ENCODE measurements around the gene GHRHR. TPM values are rescaled to one million over a fixed set of nuclear protein-coding genes. Genes with fewer than 3 reads are reported as not detected.

The GHRHR gene
- polyA plus RNA-seq, 2 donors, result not detected

DNA sequence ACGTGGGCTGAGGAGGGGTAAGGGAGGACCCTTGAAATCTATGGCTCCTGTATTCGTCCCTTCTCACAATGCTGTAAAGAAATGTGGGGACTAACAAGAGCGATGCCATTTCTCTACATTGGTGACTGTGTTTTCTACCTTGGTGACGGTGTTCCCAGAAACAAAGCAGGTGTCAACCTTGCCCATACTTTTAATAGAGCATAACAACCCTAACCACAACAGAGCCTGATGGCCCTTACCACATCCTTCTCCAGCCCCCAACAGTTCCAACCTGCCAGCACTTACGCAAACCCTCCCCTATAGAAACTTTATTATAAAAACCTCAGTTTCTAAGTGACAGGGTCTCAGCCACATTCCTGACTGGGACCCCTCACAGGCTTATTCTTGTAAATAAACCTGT lies 60.1 kb downstream of the GHRHR start:
- 84 to 86% methylated on average over 5 of the region's 5 CpGs for WGBS, 2 donors
- peaks cover 0 to 2% of the 10 kb centered on the region in 2 donors for H3K9me3 ChIP-seq (ENCODE audit: control insufficient read depth in 2 of 2, insufficient read depth in 1 of 2, low read depth in 1 of 2, low read length in 1 of 2)
- H3K27ac ChIP-seq (ENCODE audit: low read depth in 2 of 2, low read length in 1 of 2), result no peak overlapping the region
- peaks cover 0 to 3% of the 10 kb centered on the region in 2 donors for H3K4me1 ChIP-seq (ENCODE audit: control insufficient read depth in 2 of 2, insufficient read depth in 2 of 2, low read length in 1 of 2)
- no peaks in the 10 kb centered on the region for H3K27me3 ChIP-seq (ENCODE audit: control insufficient read depth in 1 of 2, insufficient read depth in 2 of 2, low read length in 2 of 2)
- H3K4me3 ChIP-seq (ENCODE audit: low read depth in 1 of 2, low read length in 2 of 2), result no peak overlapping the region
- H3K36me3 ChIP-seq (ENCODE audit: control insufficient read depth in 2 of 2, insufficient read depth in 2 of 2, low read length in 1 of 2), result no peaks in the 10 kb centered on the region

DNA sequence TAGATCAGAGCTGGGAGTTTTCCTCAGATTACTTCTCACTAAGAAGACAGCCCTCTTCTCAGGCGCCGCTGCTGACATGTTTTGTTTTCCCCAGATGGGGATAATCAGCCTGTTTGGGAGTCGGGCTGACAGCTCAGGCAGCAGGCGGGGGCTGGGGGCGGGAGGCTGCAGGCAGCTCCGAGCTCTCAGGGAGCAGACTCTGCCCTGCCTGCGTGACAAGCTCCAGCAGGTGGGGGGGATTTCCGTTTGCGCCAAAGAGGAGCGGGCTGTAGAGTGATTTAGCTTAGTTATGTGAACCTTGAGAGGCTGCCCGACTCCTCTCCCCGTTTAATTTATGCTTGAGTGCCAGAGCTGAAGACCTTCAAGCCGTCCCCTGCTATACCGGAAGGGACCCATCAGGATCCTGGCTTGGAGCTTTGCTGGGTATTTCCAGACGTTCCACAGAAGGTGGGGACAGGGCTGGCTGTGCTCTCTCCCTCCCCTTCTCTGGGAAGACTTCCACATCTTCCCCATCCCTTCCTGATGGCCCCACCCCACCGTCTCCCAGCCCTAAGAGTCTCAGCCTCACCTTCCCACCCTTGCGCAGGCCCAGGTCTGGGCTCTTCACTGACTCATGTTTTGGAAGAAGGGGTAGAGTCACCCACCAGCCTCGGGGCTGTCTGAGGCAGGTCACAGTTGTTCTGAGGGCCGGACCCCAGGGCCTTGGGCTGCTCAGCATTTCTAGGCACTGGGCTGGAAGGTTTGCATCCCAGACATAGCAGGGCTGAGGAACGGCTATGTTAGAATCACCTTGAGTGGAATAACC lies 63.6 kb downstream of the GHRHR start:
- Histone ChIP-seq H3K36me3 (ENCODE audit: control insufficient read depth in 2 of 2, insufficient read depth in 2 of 2, low read length in 1 of 2) (no peaks in the 10 kb centered on the region), H3K9me3 (ENCODE audit: control insufficient read depth in 2 of 2, insufficient read depth in 1 of 2, low read depth in 1 of 2, low read length in 1 of 2) (peaks cover 0 to 2% of the 10 kb centered on the region in 2 donors), H3K4me1 (ENCODE audit: control insufficient read depth in 2 of 2, insufficient read depth in 2 of 2, low read length in 1 of 2) (peaks cover 0 to 3% of the 10 kb centered on the region in 2 donors), H3K4me3 (ENCODE audit: low read depth in 1 of 2, low read length in 2 of 2) (no peak overlapping the region), H3K27ac (ENCODE audit: low read depth in 2 of 2, low read length in 1 of 2) (peak overlapping the region in 1 of 2 donors; percentile 47), H3K27me3 (ENCODE audit: control insufficient read depth in 1 of 2, insufficient read depth in 2 of 2, low read length in 2 of 2) (no peaks in the 10 kb centered on the region)
- 27 to 28% methylated on average over 20 of the region's 20 CpGs for WGBS, 2 donors

DNA sequence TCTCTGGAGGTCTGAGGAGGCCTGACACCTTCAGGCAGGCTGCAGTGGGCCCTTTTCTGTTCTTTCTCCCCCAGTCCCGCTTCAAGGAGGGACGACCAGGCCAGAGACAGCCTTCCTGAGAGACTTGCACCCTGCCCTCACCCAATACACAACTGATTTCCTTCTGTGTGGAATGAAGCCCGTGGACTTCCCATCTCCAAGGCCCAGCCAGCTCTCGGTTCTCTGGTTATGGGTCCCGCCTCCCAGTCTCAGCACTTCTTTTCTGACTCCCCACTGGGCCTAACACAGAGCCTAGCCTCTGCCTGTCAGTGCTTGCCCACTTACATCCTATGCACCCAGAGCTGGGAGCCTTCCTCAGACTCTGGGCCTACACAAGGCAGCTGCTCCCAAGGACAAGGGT lies 64.3 kb downstream of the GHRHR start:
- WGBS, 2 donors, result 89 to 91% methylated on average over 5 of the region's 5 CpGs
- Histone ChIP-seq H3K4me1 (ENCODE audit: control insufficient read depth in 2 of 2, insufficient read depth in 2 of 2, low read length in 1 of 2) (peaks cover 0 to 3% of the 10 kb centered on the region in 2 donors), H3K9me3 (ENCODE audit: control insufficient read depth in 2 of 2, insufficient read depth in 1 of 2, low read depth in 1 of 2, low read length in 1 of 2) (peaks cover 0 to 2% of the 10 kb centered on the region in 2 donors), H3K27ac (ENCODE audit: low read depth in 2 of 2, low read length in 1 of 2) (no peak overlapping the region), H3K36me3 (ENCODE audit: control insufficient read depth in 2 of 2, insufficient read depth in 2 of 2, low read length in 1 of 2) (no peaks in the 10 kb centered on the region), H3K27me3 (ENCODE audit: control insufficient read depth in 1 of 2, insufficient read depth in 2 of 2, low read length in 2 of 2) (no peaks in the 10 kb centered on the region), H3K4me3 (ENCODE audit: low read depth in 1 of 2, low read length in 2 of 2) (no peak overlapping the region)

DNA sequence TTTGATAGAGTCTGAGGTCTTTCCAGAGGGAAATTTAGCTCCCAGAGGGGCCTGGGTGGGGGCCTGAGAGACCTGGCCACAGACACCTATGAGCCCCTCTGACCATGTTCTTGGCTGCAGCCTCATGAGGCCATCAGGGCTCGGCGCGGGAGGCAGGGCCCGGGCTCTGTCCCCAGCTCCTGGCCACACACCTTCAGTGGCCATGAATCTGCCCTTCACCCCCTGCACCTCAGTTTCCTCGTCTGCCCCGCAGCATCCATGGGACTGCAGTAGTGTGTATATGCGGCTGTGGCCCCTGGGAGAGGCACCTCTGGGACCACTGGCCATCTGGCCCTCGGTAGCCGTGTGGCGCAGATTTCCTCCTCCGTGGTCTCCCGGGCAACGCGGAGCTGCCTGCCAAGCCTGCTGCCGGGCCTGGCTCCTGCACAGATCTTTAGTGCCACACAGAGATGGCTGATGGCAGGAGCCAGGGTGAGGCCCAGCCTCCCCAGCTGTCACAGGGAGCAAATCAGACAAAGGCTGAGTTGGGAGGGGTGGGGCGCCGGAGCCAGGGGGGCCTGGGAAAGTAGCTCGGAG lies 64.8 kb downstream of the GHRHR start:
- H3K27me3 ChIP-seq (ENCODE audit: control insufficient read depth in 1 of 2, insufficient read depth in 2 of 2, low read length in 2 of 2), result no peaks in the 10 kb centered on the region
- H3K4me3 ChIP-seq (ENCODE audit: low read depth in 1 of 2, low read length in 2 of 2), result no peak overlapping the region
- peaks cover 0 to 3% of the 10 kb centered on the region in 2 donors for H3K4me1 ChIP-seq (ENCODE audit: control insufficient read depth in 2 of 2, insufficient read depth in 2 of 2, low read length in 1 of 2)
- peaks cover 0 to under 1% of the 10 kb centered on the region in 2 donors for H3K9me3 ChIP-seq (ENCODE audit: control insufficient read depth in 2 of 2, insufficient read depth in 1 of 2, low read depth in 1 of 2, low read length in 1 of 2)
- 95 to 96% methylated on average over 18 of the region's 18 CpGs for WGBS, 2 donors
- no peak overlapping the region for H3K27ac ChIP-seq (ENCODE audit: low read depth in 2 of 2, low read length in 1 of 2)
- H3K36me3 ChIP-seq (ENCODE audit: control insufficient read depth in 2 of 2, insufficient read depth in 2 of 2, low read length in 1 of 2), result no peaks in the 10 kb centered on the region

Other genes starting within 250 kb of the GHRHR start
- 1 to 10 TPM; 2.4 to 4.5 TPM for gene INMT, start 211.8 kb upstream of the GHRHR start, polyA plus RNA-seq
- 1 to 10 TPM; 1.3 to 1.4 TPM for gene MINDY4, start 192.5 kb upstream of the GHRHR start, polyA plus RNA-seq
- 10 to 100 TPM; 28.9 to 49.8 TPM for gene AQP1, start 52.1 kb upstream of the GHRHR start, polyA plus RNA-seq
- under 1 TPM; 0.11 to 0.12 TPM for gene ADCYAP1R1, start 88.4 kb downstream of the GHRHR start, polyA plus RNA-seq

All from esophagus (tissue), 2 donors.